H1 (cell line): Measurements from ENCODE around the gene PAIP2B. TPM values are rescaled to one million over a fixed set of nuclear protein-coding genes. Genes with fewer than 3 reads are reported as not detected.
A peak's percentile ranks its signal among the peaks of the same experiment; 100 is the strongest.

Experiments
- CTCF ChIA-PET: fragments of 300-600 bp; sonication (Branson Sonifier 250); formaldehyde crosslinking; loops from one replicate; lab custom pipeline; 2021; ENCODE audit not compliant: partially characterized antibody; lab: Charles Lee
- POLR2A ChIA-PET: fragments of 300-600 bp; sonication (Branson Sonifier 250); formaldehyde crosslinking; loops from one replicate; lab custom pipeline; 2021; ENCODE audit warnings: inconsistent platforms; ENCODE audit not compliant: partially characterized antibody; lab: Charles Lee
- DNase-seq, 2 experiments: peaks; one replicate each; pipeline versions ENCODE4 v3.0.0 to v3.0.0-alpha.2; 2010 to 2022; ENCODE audit warnings: low spot score in 2 of 2, low read depth in 1 of 2, mixed read lengths in 1 of 2
- FAIRE-seq: peaks from 2 replicates; lab custom pipeline; 2011; peaks lifted over from hg19 to GRCh38; lab: Jason Lieb, UNC
- H2AFZ ChIP-seq: 2 replicates; pipeline ENCODE4 v1.8.1; 2012; ENCODE audit warnings: low read length, inconsistent platforms
- H2AK5ac ChIP-seq: 2 replicates; pipeline ENCODE4 v1.6.1; 2013; ENCODE audit warnings: low read depth, low read length
- H2BK120ac ChIP-seq: replicated peaks from 2 replicates; pipeline ENCODE3; 2013; ENCODE audit warnings: low read depth, low read length, inconsistent platforms
- H2BK12ac ChIP-seq: 2 replicates; pipeline ENCODE4 v1.6.1; 2013; ENCODE audit warnings: low read depth, low read length
- H2BK15ac ChIP-seq: 2 replicates; pipeline ENCODE4 v1.6.1; 2013; ENCODE audit warnings: low read length
- H2BK20ac ChIP-seq: 2 replicates; pipeline ENCODE4 v1.6.1; 2013; ENCODE audit warnings: low read length
- H2BK5ac ChIP-seq: 2 replicates; pipeline ENCODE4 v1.6.1; 2013; ENCODE audit warnings: low read depth, low read length
- H3K14ac ChIP-seq: 2 replicates; pipeline ENCODE4 v1.6.1; 2013; ENCODE audit warnings: inconsistent platforms; ENCODE audit not compliant: insufficient read length
- H3K18ac ChIP-seq: 2 replicates; pipeline ENCODE4 v1.6.1; 2013; ENCODE audit warnings: low read length; ENCODE audit errors: extremely low read depth
- H3K23ac ChIP-seq: 2 replicates; pipeline ENCODE4 v1.6.1; 2013; ENCODE audit warnings: inconsistent platforms; ENCODE audit not compliant: insufficient read length
- H3K23me2 ChIP-seq: 2 replicates; pipeline ENCODE4 v1.6.1; 2013; ENCODE audit warnings: low read depth, low read length
- H3K27ac ChIP-seq: 2 replicates; pipeline ENCODE4 v1.6.1; 2011; ENCODE audit warnings: low read depth, low read length, inconsistent platforms
- H3K27me3 ChIP-seq, 4 experiments: replicated peaks in 1 of 4; 1 replicate in 1 of 4; 2 replicates in 3 of 4; pipeline versions ENCODE4 v1.6.1 to v1.8.1; 2011 to 2013; ENCODE audit warnings: low read length in 3 of 4, mild to moderate bottlenecking in 3 of 4, inconsistent platforms in 2 of 4, mixed read lengths in 2 of 4, moderate library complexity in 1 of 4; ENCODE audit not compliant: control insufficient read depth in 3 of 4, insufficient read depth in 3 of 4; ENCODE audit errors: extremely low read depth in 1 of 4
- H3K36me3 ChIP-seq, 4 experiments: 2 replicates each; pipeline versions ENCODE4 v1.6.1 to v1.8.1; 2011 to 2013; ENCODE audit warnings: mild to moderate bottlenecking in 4 of 4, low read length in 3 of 4, moderate library complexity in 2 of 4, control low read depth in 1 of 4, inconsistent platforms in 1 of 4; ENCODE audit not compliant: insufficient read depth in 4 of 4, control insufficient read depth in 2 of 4
- H3K4ac ChIP-seq: replicated peaks from 2 replicates; pipeline ENCODE3; 2013; ENCODE audit warnings: low read length, low read depth, mixed read lengths, inconsistent platforms; ENCODE audit not compliant: insufficient read length
- H3K4me1 ChIP-seq, 4 experiments: replicated peaks in 1 of 4; 1 replicate in 1 of 4; 2 replicates in 3 of 4; pipeline versions ENCODE4 v1.6.1 to v1.8.1; 2011 to 2013; ENCODE audit warnings: low read length in 3 of 4, inconsistent platforms in 2 of 4, mixed read lengths in 1 of 4; ENCODE audit not compliant: insufficient read depth in 4 of 4, control insufficient read depth in 3 of 4
- H3K4me2 ChIP-seq, 2 experiments: 2 replicates each; pipeline versions ENCODE4 v1.6.1 to v1.8.1; 2011 to 2013; ENCODE audit warnings: low read depth in 2 of 2, low read length in 2 of 2, control low read depth in 1 of 2, inconsistent platforms in 1 of 2, mild to moderate bottlenecking in 1 of 2; ENCODE audit not compliant: insufficient read depth in 1 of 2
- H3K4me3 ChIP-seq, 4 experiments: fragments of 200-600, 300-600 bp in 1 of 4; sonication (generic), shearing (Covaris generic), sonication (Bioruptor Twin) in 1 of 4; 2 replicates each; pipeline versions ENCODE4 v1.5.1 to v1.8.1; 2011 to 2016; ENCODE audit warnings: low read length in 4 of 4, low read depth in 3 of 4, control low read depth in 2 of 4, inconsistent platforms in 2 of 4, mild to moderate bottlenecking in 2 of 4, mixed read lengths in 1 of 4, moderate library complexity in 1 of 4; ENCODE audit not compliant: insufficient read depth in 2 of 4; ENCODE audit errors: extremely low read depth in 1 of 4
- H3K56ac ChIP-seq: replicated peaks from 2 replicates; pipeline ENCODE3; 2013; ENCODE audit warnings: low read depth, mild to moderate bottlenecking, mixed read lengths, low read length, inconsistent platforms; ENCODE audit not compliant: insufficient read length
- H3K79me1 ChIP-seq: 2 replicates; pipeline ENCODE4 v1.6.1; 2013; ENCODE audit warnings: low read depth, low read length, control low read depth
- H3K79me2 ChIP-seq, 2 experiments: 2 replicates each; pipeline versions ENCODE4 v1.6.1 to v1.8.1; 2012 to 2013; ENCODE audit warnings: low read length in 2 of 2, mild to moderate bottlenecking in 2 of 2, inconsistent platforms in 1 of 2; ENCODE audit not compliant: insufficient read depth in 2 of 2, control insufficient read depth in 1 of 2
- H3K9ac ChIP-seq, 4 experiments: replicated peaks in 1 of 4; 1 replicate in 1 of 4; 2 replicates in 3 of 4; pipeline versions ENCODE4 v1.6.1 to v1.8.1; 2011 to 2013; ENCODE audit warnings: low read depth in 3 of 4, low read length in 3 of 4, control low read depth in 2 of 4, mild to moderate bottlenecking in 2 of 4, moderate library complexity in 2 of 4, inconsistent platforms in 1 of 4; ENCODE audit errors: extremely low read depth in 1 of 4
- H3K9me3 ChIP-seq, 2 experiments: 2 replicates each; pipeline versions ENCODE4 v1.6.1 to v1.8.1; 2012 to 2013; ENCODE audit warnings: mild to moderate bottlenecking in 2 of 2, moderate library complexity in 2 of 2, control low read depth in 1 of 2, inconsistent platforms in 1 of 2, low read depth in 1 of 2, low read length in 1 of 2, mixed read lengths in 1 of 2; ENCODE audit not compliant: insufficient read depth in 2 of 2
- H4K20me1 ChIP-seq, 2 experiments: replicated peaks in 1 of 2; 2 replicates each; pipeline versions ENCODE3 to v1.8.1; 2011 to 2013; ENCODE audit warnings: inconsistent platforms in 2 of 2, low read length in 2 of 2, mild to moderate bottlenecking in 1 of 2; ENCODE audit not compliant: insufficient read depth in 2 of 2, control insufficient read depth in 1 of 2
- H4K5ac ChIP-seq: 2 replicates; pipeline ENCODE4 v1.6.1; 2013; ENCODE audit warnings: low read length, low read depth, mixed read lengths, inconsistent platforms; ENCODE audit not compliant: insufficient read length
- H4K8ac ChIP-seq: 2 replicates; pipeline ENCODE4 v1.8.0; 2013; ENCODE audit warnings: mild to moderate bottlenecking, moderate library complexity, low read length, inconsistent platforms; ENCODE audit not compliant: insufficient read depth; ENCODE audit errors: extremely low read depth
- H4K91ac ChIP-seq: replicated peaks from 2 replicates; pipeline ENCODE3; 2013; ENCODE audit warnings: low read length, mixed read lengths, inconsistent platforms; ENCODE audit not compliant: insufficient read length
- CBX5 ChIP-seq: fragments of 300-800, 300-1000 bp; sonication (generic); IDR thresholded peaks from 2 replicates; pipeline ENCODE4 v1.7.1; 2016; ENCODE audit warnings: antibody characterized with exemption, low read length, low read depth
- GTF2F1 ChIP-seq: IDR thresholded peaks from 2 replicates; pipeline ENCODE4 v1.6.1; 2012; ENCODE audit warnings: low read depth, low read length, improper control_type of control experiment, borderline replicate concordance
- NRF1 ChIP-seq: IDR thresholded peaks from 2 replicates; pipeline ENCODE4 v1.6.1; 2011; ENCODE audit warnings: mild to moderate bottlenecking, low read depth, low read length, improper control_type of control experiment
- RAD21 ChIP-seq, 2 experiments: IDR thresholded peaks in 1 of 2; conservative IDR thresholded peaks in 1 of 2; 2 replicates each; pipeline ENCODE4 v1.6.1; 2011; ENCODE audit warnings: low read depth in 2 of 2, low read length in 2 of 2, improper control_type of control experiment in 1 of 2, inconsistent platforms in 1 of 2, mild to moderate bottlenecking in 1 of 2, moderate library complexity in 1 of 2
- SAP30 ChIP-seq: fragments of 300-600 bp; sonication (generic); IDR thresholded peaks from 2 replicates; pipeline ENCODE4 v1.7.1; 2012; ENCODE audit warnings: low read length, moderate library complexity, mild to moderate bottlenecking, inconsistent platforms; ENCODE audit not compliant: insufficient read depth, insufficient replicate concordance
- SP1 ChIP-seq: IDR thresholded peaks from 2 replicates; pipeline ENCODE4 v1.6.1; 2011; ENCODE audit warnings: low read depth, low read length
- SP2 ChIP-seq: IDR thresholded peaks from 2 replicates; pipeline ENCODE4 v1.6.1; 2012; ENCODE audit warnings: mild to moderate bottlenecking, low read length, inconsistent platforms
- TCF12 ChIP-seq: IDR thresholded peaks from 2 replicates; pipeline ENCODE4 v1.6.1; 2011; ENCODE audit warnings: low read depth, mild to moderate bottlenecking, low read length
- WGBS, 2 experiments: shearing (Covaris generic) in 1 of 2; methylation state at CpG; one replicate each; pipeline versions ENCODE4 v1.1.6 to v1.1.7; 2013 to 2015; ENCODE audit warnings: low lambda C conversion rate in 2 of 2, mixed read lengths in 2 of 2, inconsistent platforms in 1 of 2, low coverage in 1 of 2, missing lambda C conversion rate in 1 of 2; ENCODE audit not compliant: insufficient replicate concordance in 2 of 2, insufficient coverage in 1 of 2, insufficient read length in 1 of 2; ENCODE audit errors: extremely low coverage in 1 of 2, missing lambda C conversion rate in 1 of 2; 5-methylcytosine and 5-hydroxymethylcytosine counted together
- polyA plus RNA-seq, 7 experiments: library from polyadenylated mRNA; depleted of rRNA in 3 of 7; stranded (reverse) in 5 of 7; unstranded in 2 of 7; fragments of >200 nt in 5 of 7; fragments of 200-250 nt in 2 of 7; gene quantifications; 1 replicate in 5 of 7; 2 replicates in 1 of 7; 4 replicates in 1 of 7; pipeline versions ENCODE4 v1.2.1 to v1.2.3, GENCODE V29; 2011 to 2013; ENCODE audit warnings: missing spikeins in 2 of 7, mixed read lengths in 2 of 7
- total RNA-seq: library from RNA; stranded (reverse); fragmentation: NEBNext Ultra II Directional; extraction: Animal tissue kit (Norgen Biotek cat#: 25700); gene quantifications from 2 replicates; pipeline ENCODE4 v1.2.1, GENCODE V29; 2021
- TF ChIP-seq, protein P1 (sequence below): IDR thresholded peaks from 2 replicates; pipeline ENCODE4 v1.6.1; 2012; ENCODE audit warnings: inconsistent platforms
- TF ChIP-seq, protein P2 (sequence below), 3 experiments: IDR thresholded peaks; 1 replicate in 2 of 3; 2 replicates in 1 of 3; pipeline versions ENCODE4 v1.5.1 to v1.6.1; 2011; ENCODE audit warnings: low read length in 3 of 3, mild to moderate bottlenecking in 3 of 3, inconsistent platforms in 2 of 3, low read depth in 1 of 3, moderate library complexity in 1 of 3; ENCODE audit not compliant: insufficient read depth in 1 of 3; ENCODE audit errors: control extremely low read depth in 1 of 3

Gene PAIP2B
- total and polyA plus RNA-seq, 2 of the 8 experiments (the other 6 are each of a cell fraction or from before 2014, with no cell fraction given) = 8.4 to 31.3 TPM

GRCh38 chr2:71154798-71155197 lies 72.1 kb downstream of the PAIP2B start:
- FAIRE-seq (no peak), DNase-seq (no peak)
- 74% methylated on average over 6 of the region's 6 CpGs; no CpG with 5 or more reads in 1 of the 2 experiments for WGBS, 2 experiments

More at GRCh38 chr2:71154798-71155197, 72.1 kb downstream of the PAIP2B start:
- Histone ChIP-seq H3K18ac (no peak overlapping the region), H2BK120ac (no peak overlapping the region), H3K36me3 (peaks cover 0 to 7% (median 0%) of the 10 kb centered on the region in 4 experiments; a peak in 2 of 8 replicates), H2BK5ac (no peak overlapping the region), H3K14ac (no peak overlapping the region), H2BK15ac (no peak overlapping the region), H4K20me1 (peaks cover 0 to 3% of the 10 kb centered on the region in 2 experiments), H3K27me3 (no peaks in the 10 kb centered on the region; a peak in 1 of 7 replicates), H3K4ac (no peak overlapping the region), H3K79me2 (no peaks in the 10 kb centered on the region), H3K4me1 (peaks cover 0 to 2% (median 0%) of the 10 kb centered on the region in 4 experiments; a peak in 3 of 7 replicates), H4K91ac (no peak overlapping the region), H2AK5ac (no peak overlapping the region), H3K23me2 (no peaks in the 10 kb centered on the region), H3K9ac (no peak overlapping the region), H2BK20ac (no peak overlapping the region), H3K27ac (no peak overlapping the region), H2BK12ac (no peak overlapping the region), H2AFZ (0 out of 2 replicates have a peak overlapping the region, but pooled peaks have one; percentile 79), H3K56ac (no peak overlapping the region), H3K79me1 (no peaks in the 10 kb centered on the region), H3K9me3 (no peaks in the 10 kb centered on the region), H3K4me3 (no peak overlapping the region), H3K23ac (no peak overlapping the region), H3K4me2 (no peak overlapping the region), H4K8ac (0 out of 2 replicates have a peak overlapping the region, but pooled peaks have one; percentile 69), H4K5ac (no peak overlapping the region)
- ChIA-PET POLR2A (interaction anchor here (1.3 kb wide), 1 partner anchor 177 kb away, joined by 5 read pairs; the partner anchor contains the start of gene ZNF638), CTCF (interaction anchor here (0.7 to 4.3 kb wide), 27 partner anchors 16 to 403 kb away, joined by 3 to 21 read pairs (median 4); partner anchors contain the start of gene ZNF638)
- TF ChIP-seq, protein P1, sequence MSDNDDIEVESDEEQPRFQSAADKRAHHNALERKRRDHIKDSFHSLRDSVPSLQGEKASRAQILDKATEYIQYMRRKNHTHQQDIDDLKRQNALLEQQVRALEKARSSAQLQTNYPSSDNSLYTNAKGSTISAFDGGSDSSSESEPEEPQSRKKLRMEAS = 0 out of 2 replicates have a peak, but pooled peaks have one; percentile 9
- TF ChIP-seq, protein P2, sequence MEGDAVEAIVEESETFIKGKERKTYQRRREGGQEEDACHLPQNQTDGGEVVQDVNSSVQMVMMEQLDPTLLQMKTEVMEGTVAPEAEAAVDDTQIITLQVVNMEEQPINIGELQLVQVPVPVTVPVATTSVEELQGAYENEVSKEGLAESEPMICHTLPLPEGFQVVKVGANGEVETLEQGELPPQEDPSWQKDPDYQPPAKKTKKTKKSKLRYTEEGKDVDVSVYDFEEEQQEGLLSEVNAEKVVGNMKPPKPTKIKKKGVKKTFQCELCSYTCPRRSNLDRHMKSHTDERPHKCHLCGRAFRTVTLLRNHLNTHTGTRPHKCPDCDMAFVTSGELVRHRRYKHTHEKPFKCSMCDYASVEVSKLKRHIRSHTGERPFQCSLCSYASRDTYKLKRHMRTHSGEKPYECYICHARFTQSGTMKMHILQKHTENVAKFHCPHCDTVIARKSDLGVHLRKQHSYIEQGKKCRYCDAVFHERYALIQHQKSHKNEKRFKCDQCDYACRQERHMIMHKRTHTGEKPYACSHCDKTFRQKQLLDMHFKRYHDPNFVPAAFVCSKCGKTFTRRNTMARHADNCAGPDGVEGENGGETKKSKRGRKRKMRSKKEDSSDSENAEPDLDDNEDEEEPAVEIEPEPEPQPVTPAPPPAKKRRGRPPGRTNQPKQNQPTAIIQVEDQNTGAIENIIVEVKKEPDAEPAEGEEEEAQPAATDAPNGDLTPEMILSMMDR (IDR thresholded peaks at IDR 0.05; ENCODE audit: control extremely low read depth in 1 of 3, insufficient read depth in 1 of 3, low read depth in 1 of 3, low read length in 3 of 3) = peak; percentile 60 to 64 (median 62)
- TF ChIP-seq TCF12 (no peak), GTF2F1 (no peak), SP2 (no peak), SAP30 (no peak), SP1 (no peak), NRF1 (no peak), CBX5 (no peak), RAD21 (IDR thresholded peaks at IDR 0.05 in 1 of 2, conservative IDR thresholded peaks at IDR 0.05 in 1 of 2; ENCODE audit: low read depth in 2 of 2, low read length in 2 of 2) (peak; percentile 48 to 67)
- TF ChIP-seq, all 59 proteins: peak for 3
